ENCODE measurements around the gene ELF4.

ELF4 gene

GRCh38 chrX:130130990-130131389, 20.7 kb upstream of the ELF4 start:
- H3K4me1 ChIP-seq (ENCODE audit: control insufficient read depth, low read length): no peaks in the 10 kb centered on the region
- no peak for TF ChIP-seq CTCF (IDR thresholded peaks at IDR 0.05; ENCODE audit: low read depth, low read length, poor library complexity, severe bottlenecking)
- TF ChIP-seq EZH2phosphoT487 (IDR thresholded peaks at IDR 0.05; ENCODE audit: borderline replicate concordance, low read length): no peak

GRCh38 chrX:130125091-130125874, 15.0 kb upstream of the ELF4 start:
- Histone ChIP-seq H3K9me3 (ENCODE audit: control insufficient read depth, insufficient read depth, low read length) (no peaks in the 10 kb centered on the region), H3K27me3 (ENCODE audit: control insufficient read depth, low read length) (no peaks in the 10 kb centered on the region), H3K36me3 (ENCODE audit: control insufficient read depth, low read length) (peaks cover 15% of the 10 kb centered on the region; the same call in 1 of the 2 replicates), H3K27ac (ENCODE audit: low read depth, low read length) (no peak overlapping the region), H3K4me2 (ENCODE audit: low read length) (no peak overlapping the region), H3F3A (ENCODE audit: control insufficient read depth, insufficient read depth) (no peaks in the 10 kb centered on the region), H3K4me1 (ENCODE audit: control insufficient read depth, low read length) (peaks cover 11% of the 10 kb centered on the region), H3K4me3 (ENCODE audit: low read length) (no peak overlapping the region), H3K79me2 (ENCODE audit: control insufficient read depth, low read length) (no peaks in the 10 kb centered on the region), H3K9me2 (replicated peaks; ENCODE audit: control insufficient read depth, low read length) (no peaks in the 10 kb centered on the region), H4K20me1 (ENCODE audit: control insufficient read depth, insufficient read depth, low read depth, low read length) (no peaks in the 10 kb centered on the region)
- no peak for TF ChIP-seq CTCF (IDR thresholded peaks at IDR 0.05; ENCODE audit: low read depth, low read length, poor library complexity, severe bottlenecking)
- TF ChIP-seq EZH2phosphoT487 (IDR thresholded peaks at IDR 0.05; ENCODE audit: borderline replicate concordance, low read length): no peak

More at GRCh38 chrX:130130990-130131389, 20.7 kb upstream of the ELF4 start:
- Histone ChIP-seq H3K9me3 (ENCODE audit: control insufficient read depth, insufficient read depth, low read length) (no peaks in the 10 kb centered on the region), H3K79me2 (ENCODE audit: control insufficient read depth, low read length) (no peaks in the 10 kb centered on the region), H3K36me3 (ENCODE audit: control insufficient read depth, low read length) (peaks cover 37% of the 10 kb centered on the region), H3F3A (ENCODE audit: control insufficient read depth, insufficient read depth) (no peaks in the 10 kb centered on the region), H4K20me1 (ENCODE audit: control insufficient read depth, insufficient read depth, low read depth, low read length) (no peaks in the 10 kb centered on the region), H3K27me3 (ENCODE audit: control insufficient read depth, low read length) (no peaks in the 10 kb centered on the region), H3K27ac (ENCODE audit: low read depth, low read length) (no peak overlapping the region), H3K9me2 (replicated peaks; ENCODE audit: control insufficient read depth, low read length) (no peaks in the 10 kb centered on the region), H3K4me2 (ENCODE audit: low read length) (no peak overlapping the region), H3K4me3 (ENCODE audit: low read length) (no peak overlapping the region)

- Histone ChIP-seq H3K27ac (ENCODE audit: low read depth, low read length) (no peak overlapping the region), H3K79me2 (ENCODE audit: control insufficient read depth, low read length) (no peaks in the 10 kb centered on the region), H3K36me3 (ENCODE audit: control insufficient read depth, low read length) (peaks cover 8% of the 10 kb centered on the region; the same call in 1 of the 2 replicates), H3F3A (ENCODE audit: control insufficient read depth, insufficient read depth) (no peaks in the 10 kb centered on the region), H3K4me1 (ENCODE audit: control insufficient read depth, low read length) (peaks cover 18% of the 10 kb centered on the region), H3K9me3 (ENCODE audit: control insufficient read depth, insufficient read depth, low read length) (no peaks in the 10 kb centered on the region), H3K4me3 (ENCODE audit: low read length) (no peak overlapping the region), H4K20me1 (ENCODE audit: control insufficient read depth, insufficient read depth, low read depth, low read length) (no peaks in the 10 kb centered on the region), H3K27me3 (ENCODE audit: control insufficient read depth, low read length) (no peaks in the 10 kb centered on the region), H3K9me2 (replicated peaks; ENCODE audit: control insufficient read depth, low read length) (no peaks in the 10 kb centered on the region), H3K4me2 (ENCODE audit: low read length) (no peak overlapping the region)
- TF ChIP-seq EZH2phosphoT487 (IDR thresholded peaks at IDR 0.05; ENCODE audit: borderline replicate concordance, low read length) (no peak), CTCF (IDR thresholded peaks at IDR 0.05; ENCODE audit: low read depth, low read length, poor library complexity, severe bottlenecking) (no peak)
These were observed 14.3 kb upstream of the ELF4 start for GRCh38 chrX:130124577-130124976.

Data from DOHH2 (cell line).